ENCODE data around the gene SPATA24.
"Not testable (repeated sequence)": the region's sequence is repeated elsewhere in the genome, so short reads cannot be mapped to it uniquely, and the experiment has no call there.

DNA sequence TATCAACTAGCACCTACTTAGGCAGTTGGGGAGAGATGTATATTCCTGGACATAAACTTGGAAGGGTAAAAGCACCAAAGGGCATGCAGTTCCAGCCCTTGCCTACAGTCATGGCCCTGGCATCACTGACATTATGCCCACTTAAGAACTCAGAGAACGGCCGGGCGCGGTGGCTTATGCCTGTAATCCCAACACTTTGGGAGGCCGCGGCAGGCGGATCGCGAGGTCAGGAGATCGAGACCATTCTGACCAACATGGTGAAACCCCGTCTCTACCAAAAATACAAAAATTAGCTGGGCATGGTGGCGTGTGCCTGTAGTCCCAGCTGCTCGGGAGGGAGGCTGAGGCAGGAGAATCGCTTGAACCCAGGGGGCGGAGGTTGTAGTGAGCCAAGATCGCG, 36.5 kb upstream of the SPATA24 start:
- TF ChIP-seq, protein P1, sequence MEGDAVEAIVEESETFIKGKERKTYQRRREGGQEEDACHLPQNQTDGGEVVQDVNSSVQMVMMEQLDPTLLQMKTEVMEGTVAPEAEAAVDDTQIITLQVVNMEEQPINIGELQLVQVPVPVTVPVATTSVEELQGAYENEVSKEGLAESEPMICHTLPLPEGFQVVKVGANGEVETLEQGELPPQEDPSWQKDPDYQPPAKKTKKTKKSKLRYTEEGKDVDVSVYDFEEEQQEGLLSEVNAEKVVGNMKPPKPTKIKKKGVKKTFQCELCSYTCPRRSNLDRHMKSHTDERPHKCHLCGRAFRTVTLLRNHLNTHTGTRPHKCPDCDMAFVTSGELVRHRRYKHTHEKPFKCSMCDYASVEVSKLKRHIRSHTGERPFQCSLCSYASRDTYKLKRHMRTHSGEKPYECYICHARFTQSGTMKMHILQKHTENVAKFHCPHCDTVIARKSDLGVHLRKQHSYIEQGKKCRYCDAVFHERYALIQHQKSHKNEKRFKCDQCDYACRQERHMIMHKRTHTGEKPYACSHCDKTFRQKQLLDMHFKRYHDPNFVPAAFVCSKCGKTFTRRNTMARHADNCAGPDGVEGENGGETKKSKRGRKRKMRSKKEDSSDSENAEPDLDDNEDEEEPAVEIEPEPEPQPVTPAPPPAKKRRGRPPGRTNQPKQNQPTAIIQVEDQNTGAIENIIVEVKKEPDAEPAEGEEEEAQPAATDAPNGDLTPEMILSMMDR (IDR thresholded peaks at IDR 0.05; ENCODE audit: insufficient read depth, low read length, poor library complexity, severe bottlenecking) = not testable (repeated sequence)
- not testable (repeated sequence) for TF ChIP-seq EZH2phosphoT487 (conservative IDR thresholded peaks at IDR 0.05; ENCODE audit: low read length)
